ENCODE results near the gene CARS2. TPM values are rescaled to one million over a fixed set of nuclear protein-coding genes. Genes with fewer than 3 reads are reported as not detected.
"Not testable (repeated sequence)": the region's sequence is repeated elsewhere in the genome, so short reads cannot be mapped to it uniquely, and the experiment has no call there.

The CARS2 gene
- 51.6 TPM for polyA plus RNA-seq (ENCODE audit: insufficient read length)

GRCh38 chr13:110705826-110706569 lies at the start of gene CARS2:
TSS of gene CARS2 (minus strand) at chr13:110706116. CDS start at chr13:110706093, 23 bp downstream.
- DNase-seq (ENCODE audit: low read depth), result no peak

- no peak for DNase-seq (ENCODE audit: low read depth)
Observed at GRCh38 chr13:110748271-110748670, 42.4 kb upstream of the CARS2 start.

- no peak for DNase-seq (ENCODE audit: low read depth)
Observed at GRCh38 chr13:110746438-110746837, 40.5 kb upstream of the CARS2 start.

GRCh38 chr13:110743687-110744086 lies 37.8 kb upstream of the CARS2 start:
- DNase-seq (ENCODE audit: low read depth), result no peak

GRCh38 chr13:110737555-110737954 lies 31.6 kb upstream of the CARS2 start:
- no peak for DNase-seq (ENCODE audit: low read depth)

- DNase-seq (ENCODE audit: low read depth), result no peak
Observed at GRCh38 chr13:110734561-110734960, 28.6 kb upstream of the CARS2 start.

- no peak for DNase-seq (ENCODE audit: low read depth)
Observed at GRCh38 chr13:110731072-110731471, 25.2 kb upstream of the CARS2 start.

GRCh38 chr13:110726726-110727125 lies 20.8 kb upstream of the CARS2 start:
- DNase-seq (ENCODE audit: low read depth), result no peak

- DNase-seq (ENCODE audit: low read depth), result not testable (repeated sequence)
Observed at GRCh38 chr13:110726153-110726552, 20.2 kb upstream of the CARS2 start.

- DNase-seq (ENCODE audit: low read depth), result no peak
Observed at GRCh38 chr13:110723598-110723997, 17.7 kb upstream of the CARS2 start.

- DNase-seq (ENCODE audit: low read depth), result no peak
Observed at GRCh38 chr13:110722971-110723370, 17.1 kb upstream of the CARS2 start.

GRCh38 chr13:110719036-110719710 lies 13.3 kb upstream of the CARS2 start:
- DNase-seq (ENCODE audit: low read depth), result no peak

- no peak for DNase-seq (ENCODE audit: low read depth)
Observed at GRCh38 chr13:110716247-110716515, 10.3 kb upstream of the CARS2 start.

- DNase-seq (ENCODE audit: low read depth), result peak; percentile 99
Observed at GRCh38 chr13:110715395-110716246, 9.7 kb upstream of the CARS2 start.

- no peak for DNase-seq (ENCODE audit: low read depth)
Observed at GRCh38 chr13:110714797-110715394, 9.0 kb upstream of the CARS2 start.

GRCh38 chr13:110713981-110714796 lies 8.3 kb upstream of the CARS2 start:
- DNase-seq (ENCODE audit: low read depth), result no peak

- DNase-seq (ENCODE audit: low read depth), result no peak
Observed at GRCh38 chr13:110713642-110713952, 7.7 kb upstream of the CARS2 start, which contains the start of gene ING1. TSS of gene ING1 (plus strand) at chr13:110713700. CDS start at chr13:110714150, 450 bp downstream.

GRCh38 chr13:110712849-110713641 lies 7.1 kb upstream of the CARS2 start:
- peak; percentile 97 for DNase-seq (ENCODE audit: low read depth)

GRCh38 chr13:110712081-110712848 lies 6.3 kb upstream of the CARS2 start:
- DNase-seq (ENCODE audit: low read depth), result peak; percentile 77

All from forelimb muscle (tissue), 1 donor.